CD14-positive monocyte (primary cell): ENCODE results near the gene TEAD4. TPM values are rescaled to one million over a fixed set of nuclear protein-coding genes. Genes with fewer than 3 reads are reported as not detected.

Experiments used
- DNase-seq, 3 donors: peaks; one replicate each; pipeline ENCODE4 v3.0.0-alpha.2; 2011 to 2022
- H2AFZ ChIP-seq: 2 replicates; pipeline ENCODE4 v1.6.0; 2012; ENCODE audit warnings: mild to moderate bottlenecking, low read depth, low read length, inconsistent platforms; ENCODE audit not compliant: insufficient read depth, poor library complexity, severe bottlenecking
- H3K27ac ChIP-seq, 2 donors: 1 replicate in 1 of 2; 2 replicates in 1 of 2; pipeline ENCODE4 v1.5.1; 2012 to 2013; ENCODE audit warnings: low read length in 2 of 2, control low read depth in 1 of 2, inconsistent platforms in 1 of 2, low read depth in 1 of 2, mild to moderate bottlenecking in 1 of 2
- H3K27me3 ChIP-seq, 2 donors: one replicate each; pipeline versions ENCODE4 v1.6.0 to v1.6.1; 2011 to 2013; ENCODE audit warnings: low read length in 2 of 2; ENCODE audit not compliant: control insufficient read depth in 2 of 2, insufficient read depth in 2 of 2
- H3K36me3 ChIP-seq, 2 donors: replicated peaks in 1 of 2; 1 replicate in 1 of 2; 2 replicates in 1 of 2; pipeline versions ENCODE4 v1.5.1 to v1.6.1; 2012 to 2013; ENCODE audit warnings: low read length in 2 of 2, control low read depth in 1 of 2, inconsistent platforms in 1 of 2, mild to moderate bottlenecking in 1 of 2; ENCODE audit not compliant: insufficient read depth in 2 of 2, control insufficient read depth in 1 of 2
- H3K4me1 ChIP-seq, 2 donors: 1 replicate in 1 of 2; 2 replicates in 1 of 2; pipeline versions ENCODE4 v1.5.1 to v1.6.1; 2012 to 2013; ENCODE audit warnings: low read length in 2 of 2, control low read depth in 1 of 2, inconsistent platforms in 1 of 2, mild to moderate bottlenecking in 1 of 2, moderate library complexity in 1 of 2; ENCODE audit not compliant: insufficient read depth in 2 of 2, control insufficient read depth in 1 of 2
- H3K4me2 ChIP-seq: replicated peaks from 2 replicates; pipeline ENCODE3; 2012; ENCODE audit warnings: low read length, moderate library complexity, mild to moderate bottlenecking; ENCODE audit not compliant: poor library complexity, severe bottlenecking; ENCODE audit errors: extremely low read depth
- H3K4me3 ChIP-seq, 3 experiments: fragments of 200-600 bp in 1 of 3; sonication (generic) in 1 of 3; replicated peaks in 1 of 3; 1 replicate in 2 of 3; 2 replicates in 1 of 3; pipeline ENCODE4 v1.5.1; 2011 to 2013; ENCODE audit warnings: low read length in 3 of 3, mild to moderate bottlenecking in 3 of 3, control low read depth in 2 of 3, low read depth in 2 of 3, inconsistent platforms in 1 of 3, moderate library complexity in 1 of 3
- H3K79me2 ChIP-seq: 2 replicates; pipeline ENCODE4 v1.6.0; 2012; ENCODE audit warnings: mild to moderate bottlenecking, control low read depth, inconsistent platforms, low read length, moderate library complexity; ENCODE audit not compliant: insufficient read depth
- H3K9ac ChIP-seq: 2 replicates; pipeline ENCODE4 v1.6.0; 2017; ENCODE audit warnings: low read length, mild to moderate bottlenecking; ENCODE audit not compliant: insufficient read depth, poor library complexity, severe bottlenecking
- H3K9me3 ChIP-seq, 2 donors: replicated peaks in 1 of 2; 1 replicate in 1 of 2; 2 replicates in 1 of 2; pipeline versions ENCODE4 v1.5.1 to v1.6.1; 2012 to 2013; ENCODE audit warnings: low read length in 2 of 2, control low read depth in 1 of 2; ENCODE audit not compliant: control insufficient read depth in 1 of 2, insufficient read depth in 1 of 2
- H4K20me1 ChIP-seq: 2 replicates; pipeline ENCODE4 v1.6.0; 2012; ENCODE audit warnings: mild to moderate bottlenecking, low read length, control low read depth, moderate library complexity; ENCODE audit not compliant: insufficient read depth
- H3K27ac Mint-ChIP-seq, 7 donors: one replicate each; pipeline ENCODE4 v1.8.0; 2020; ENCODE audit warnings: mild to moderate bottlenecking in 7 of 7, mixed read lengths in 7 of 7, moderate library complexity in 6 of 7, inconsistent platforms in 2 of 7
- H3K27me3 Mint-ChIP-seq, 3 donors: one replicate each; pipeline ENCODE4 v1.8.0; 2021 to 2022; ENCODE audit warnings: low read depth in 3 of 3, mild to moderate bottlenecking in 3 of 3, mixed read lengths in 3 of 3, moderate library complexity in 3 of 3, inconsistent platforms in 1 of 3
- H3K36me3 Mint-ChIP-seq, 2 donors: one replicate each; pipeline ENCODE4 v1.8.0; 2020; ENCODE audit warnings: mixed read lengths in 2 of 2, inconsistent platforms in 1 of 2, mild to moderate bottlenecking in 1 of 2
- H3K4me1 Mint-ChIP-seq: one replicate; pipeline ENCODE4 v1.8.0; 2020; ENCODE audit warnings: mild to moderate bottlenecking, mixed read lengths
- H3K4me3 Mint-ChIP-seq, 2 donors: one replicate each; pipeline ENCODE4 v1.8.0; 2020; ENCODE audit warnings: mild to moderate bottlenecking in 2 of 2, mixed read lengths in 2 of 2, moderate library complexity in 1 of 2
- H3K9me3 Mint-ChIP-seq, 7 donors: one replicate each; pipeline ENCODE4 v1.8.0; 2020 to 2022; ENCODE audit warnings: mixed read lengths in 7 of 7, mild to moderate bottlenecking in 6 of 7, moderate library complexity in 6 of 7, inconsistent platforms in 2 of 7
- CTCF ChIP-seq: fragments of 200-600 bp; IDR thresholded peaks from one replicate; pipeline ENCODE4 v1.8.0; 2022; ENCODE audit warnings: antibody characterized with exemption, mild to moderate bottlenecking
- WGBS: methylation state at CpG from one replicate; pipeline ENCODE4 v1.1.5; 2013; ENCODE audit warnings: missing lambda C conversion rate; ENCODE audit not compliant: insufficient coverage; 5-methylcytosine and 5-hydroxymethylcytosine counted together
- intact Hi-C, 2 donors: fragments of 100-400 bp; cut with micrococcal nuclease; formaldehyde crosslinking; loops; one replicate each; pipeline versions ENCODE4 v1.15.0 to v1.15.1; 2023
- polyA plus RNA-seq, 3 donors: library from polyadenylated mRNA; depleted of rRNA in 1 of 3; unstranded in 2 of 3; stranded (reverse) in 1 of 3; fragments of 300-500 nt in 2 of 3; fragments of >200 nt in 1 of 3; fragmentation: Illumina TruSeq in 2 of 3; gene quantifications; 1 replicate in 2 of 3; 2 replicates in 1 of 3; pipeline ENCODE4 v1.2.3, GENCODE V29; 2012 to 2021

Gene TEAD4
- polyA plus RNA-seq, 3 donors, result not detected

GRCh38 chr12:3054374-3054773 is 95.2 kb downstream of the TEAD4 start:
- H3K4me1 Mint-ChIP-seq, result peaks cover 9% of the 10 kb centered on the region
- H3K27ac ChIP-seq, result no peak overlapping the region
- no peaks in the 10 kb centered on the region for H3K36me3 ChIP-seq
- H4K20me1 ChIP-seq, result no peaks in the 10 kb centered on the region
- no peaks in the 10 kb centered on the region for H3K36me3 Mint-ChIP-seq
- no peak overlapping the region for H3K4me3 Mint-ChIP-seq
- 60% methylated on average over 3 of the region's 7 CpGs for WGBS
- no peak overlapping the region for H3K9ac ChIP-seq
- intact Hi-C loops, result no loop called here
- H3K4me3 ChIP-seq, result no peak overlapping the region
- H3K27me3 ChIP-seq, result no peaks in the 10 kb centered on the region
- peaks cover 0 to 4% (median 0%) of the 10 kb centered on the region in 7 donors for H3K9me3 Mint-ChIP-seq
- DNase-seq, result no peak
- H3K4me1 ChIP-seq, result no peaks in the 10 kb centered on the region
- H3K79me2 ChIP-seq, result no peaks in the 10 kb centered on the region
- H3K27ac Mint-ChIP-seq, result no peak overlapping the region
- peaks cover 20 to 42% (median 21%) of the 10 kb centered on the region in 3 donors for H3K27me3 Mint-ChIP-seq
- TF ChIP-seq CTCF, result no peak
- H3K4me2 ChIP-seq, result no peak overlapping the region
- H2AFZ ChIP-seq, result no peak overlapping the region
- no peaks in the 10 kb centered on the region for H3K9me3 ChIP-seq

GRCh38 chr12:3055026-3055703 is 96.0 kb downstream of the TEAD4 start:
- H4K20me1 ChIP-seq, result no peaks in the 10 kb centered on the region
- H3K4me3 Mint-ChIP-seq, result no peak overlapping the region
- no peaks in the 10 kb centered on the region for H3K9me3 ChIP-seq
- peaks cover 15 to 37% (median 15%) of the 10 kb centered on the region in 3 donors for H3K27me3 Mint-ChIP-seq
- 79% methylated on average over 11 of the region's 12 CpGs for WGBS
- no peak overlapping the region for H2AFZ ChIP-seq
- H3K27ac ChIP-seq, result no peak overlapping the region
- intact Hi-C loops, result no loop called here
- H3K27ac Mint-ChIP-seq, result peak overlapping the region in 2 of 7 donors; percentile 22 to 26
- H3K79me2 ChIP-seq, result no peaks in the 10 kb centered on the region
- no peak overlapping the region for H3K9ac ChIP-seq
- no peaks in the 10 kb centered on the region for H3K36me3 Mint-ChIP-seq
- TF ChIP-seq CTCF, result no peak
- no peak for DNase-seq
- peaks cover 2% of the 10 kb centered on the region for H3K4me1 Mint-ChIP-seq
- no peaks in the 10 kb centered on the region for H3K36me3 ChIP-seq
- H3K9me3 Mint-ChIP-seq, result peaks cover 0 to 7% (median 0%) of the 10 kb centered on the region in 7 donors
- no peak overlapping the region for H3K4me2 ChIP-seq
- H3K4me3 ChIP-seq, result no peak overlapping the region
- H3K4me1 ChIP-seq, result no peaks in the 10 kb centered on the region
- no peaks in the 10 kb centered on the region for H3K27me3 ChIP-seq
